Esophagus (tissue), 2 donors: ENCODE results near the gene ZBTB4. TPM values are rescaled to one million over a fixed set of nuclear protein-coding genes. Genes with fewer than 3 reads are reported as not detected.

Source experiments
- H3K27ac ChIP-seq, 2 donors: one replicate each; pipeline ENCODE4 v1.5.1; 2013; ENCODE audit warnings: low read depth in 2 of 2, mild to moderate bottlenecking in 2 of 2, inconsistent platforms in 1 of 2, low read length in 1 of 2, moderate library complexity in 1 of 2
- H3K27me3 ChIP-seq, 2 donors: one replicate each; pipeline ENCODE4 v1.6.1; 2013; ENCODE audit warnings: low read length in 2 of 2, control low read depth in 1 of 2, mild to moderate bottlenecking in 1 of 2; ENCODE audit not compliant: insufficient read depth in 2 of 2, control insufficient read depth in 1 of 2
- H3K36me3 ChIP-seq, 2 donors: one replicate each; pipeline ENCODE4 v1.6.1; 2013; ENCODE audit warnings: low read length in 1 of 2; ENCODE audit not compliant: control insufficient read depth in 2 of 2, insufficient read depth in 2 of 2
- H3K4me1 ChIP-seq, 2 donors: one replicate each; pipeline ENCODE4 v1.6.1; 2013; ENCODE audit warnings: low read length in 1 of 2; ENCODE audit not compliant: control insufficient read depth in 2 of 2, insufficient read depth in 2 of 2
- H3K4me3 ChIP-seq, 2 donors: one replicate each; pipeline ENCODE4 v1.5.1; 2013; ENCODE audit warnings: low read length in 2 of 2, mild to moderate bottlenecking in 2 of 2, low read depth in 1 of 2, moderate library complexity in 1 of 2
- H3K9me3 ChIP-seq, 2 donors: one replicate each; pipeline ENCODE4 v1.6.1; 2013; ENCODE audit warnings: mild to moderate bottlenecking in 2 of 2, low read depth in 1 of 2, low read length in 1 of 2, moderate library complexity in 1 of 2; ENCODE audit not compliant: control insufficient read depth in 2 of 2, insufficient read depth in 1 of 2
- whole genome bisulfite sequencing, 2 donors: extraction: QIAGEN DNeasy Blood & Tissue Kit; methylation state at CpG; one replicate each; pipeline ENCODE4 v1.1.7; 2013; 5-methylcytosine and 5-hydroxymethylcytosine counted together
- polyA plus RNA-seq, 2 donors: library from polyadenylated mRNA; stranded (reverse); fragments of 200-250 nt; gene quantifications; one replicate each; pipeline ENCODE4 v1.2.3, GENCODE V29; 2013
- donor health status: healthy with polysubstance abuse.
- donor health status: Bipolar disorder and iron deficiency.

The ZBTB4 gene
- polyA plus RNA-seq, 2 donors, result 15.5 to 19.1 TPM

GRCh38 chr17:7437950-7438614 lies 41.3 kb downstream of the ZBTB4 start:
- H3K4me1 ChIP-seq, result peaks cover 0 to 23% of the 10 kb centered on the region in 2 donors
- H3K27ac ChIP-seq, result peak overlapping the region; percentile 62 to 65
- no peaks in the 10 kb centered on the region for H3K36me3 ChIP-seq
- H3K27me3 ChIP-seq, result no peaks in the 10 kb centered on the region
- H3K4me3 ChIP-seq, result peak overlapping the region; percentile 55 to 60
- 12 to 19% methylated on average over 46 to 48 of the region's 48 CpGs for WGBS, 2 donors
- no peaks in the 10 kb centered on the region for H3K9me3 ChIP-seq

- no peaks in the 10 kb centered on the region for H3K27me3 ChIP-seq
- peak overlapping the region; percentile 72 to 93 for H3K27ac ChIP-seq
- H3K36me3 ChIP-seq, result no peaks in the 10 kb centered on the region
- WGBS, 2 donors, result 27 to 29% methylated on average over 28 to 31 of the region's 31 CpGs
- H3K4me1 ChIP-seq, result peaks cover 0 to 23% of the 10 kb centered on the region in 2 donors
- H3K9me3 ChIP-seq, result no peaks in the 10 kb centered on the region
- H3K4me3 ChIP-seq, result peak overlapping the region; percentile 55 to 63
Measured at GRCh38 chr17:7437369-7437863, 42.0 kb downstream of the ZBTB4 start.

GRCh38 chr17:7436556-7437368 lies 42.7 kb downstream of the ZBTB4 start:
- Histone ChIP-seq H3K4me1 (peaks cover 0 to 23% of the 10 kb centered on the region in 2 donors), H3K36me3 (no peaks in the 10 kb centered on the region), H3K27me3 (no peaks in the 10 kb centered on the region), H3K9me3 (no peaks in the 10 kb centered on the region), H3K27ac (peak overlapping the region; percentile 93 to 94), H3K4me3 (peak overlapping the region; percentile 63 to 69)
- 5% methylated on average over 92 of the region's 92 CpGs for WGBS, 2 donors

GRCh38 chr17:7435676-7436555 lies 43.5 kb downstream of the ZBTB4 start:
- H3K4me3 ChIP-seq, result peak overlapping the region; percentile 63 to 69
- no peaks in the 10 kb centered on the region for H3K27me3 ChIP-seq
- no peaks in the 10 kb centered on the region for H3K36me3 ChIP-seq
- peaks cover 0 to 23% of the 10 kb centered on the region in 2 donors for H3K4me1 ChIP-seq
- peak overlapping the region; percentile 93 to 94 for H3K27ac ChIP-seq
- 5 to 6% methylated on average over 49 of the region's 49 CpGs for WGBS, 2 donors
- no peaks in the 10 kb centered on the region for H3K9me3 ChIP-seq

- H3K27ac ChIP-seq, result no peak overlapping the region
- no peaks in the 10 kb centered on the region for H3K9me3 ChIP-seq
- H3K4me1 ChIP-seq, result peaks cover 0 to 4% of the 10 kb centered on the region in 2 donors
- no peak overlapping the region for H3K4me3 ChIP-seq
- H3K27me3 ChIP-seq, result no peaks in the 10 kb centered on the region
- H3K36me3 ChIP-seq, result no peaks in the 10 kb centered on the region
- 93 to 94% methylated on average over 11 of the region's 11 CpGs for WGBS, 2 donors
Measured at GRCh38 chr17:7432296-7432695, 47.1 kb downstream of the ZBTB4 start.

GRCh38 chr17:7431231-7431630 lies 48.2 kb downstream of the ZBTB4 start:
- Histone ChIP-seq H3K4me3 (no peak overlapping the region), H3K27ac (no peak overlapping the region), H3K4me1 (no peaks in the 10 kb centered on the region), H3K36me3 (no peaks in the 10 kb centered on the region), H3K9me3 (no peaks in the 10 kb centered on the region), H3K27me3 (no peaks in the 10 kb centered on the region)
- 83 to 90% methylated on average over 1 of the region's 1 CpG for WGBS, 2 donors

GRCh38 chr17:7429722-7430121 lies 49.7 kb downstream of the ZBTB4 start:
- H3K4me1 ChIP-seq, result no peaks in the 10 kb centered on the region
- H3K27ac ChIP-seq, result no peak overlapping the region
- 87 to 88% methylated on average over 10 of the region's 10 CpGs for WGBS, 2 donors
- no peaks in the 10 kb centered on the region for H3K9me3 ChIP-seq
- no peak overlapping the region for H3K4me3 ChIP-seq
- H3K36me3 ChIP-seq, result no peaks in the 10 kb centered on the region
- H3K27me3 ChIP-seq, result no peaks in the 10 kb centered on the region

- H3K4me3 ChIP-seq, result no peak within 1 kb of the TSS
- H3K27me3 ChIP-seq, result no peaks in the 10 kb centered on the region
- H3K9me3 ChIP-seq, result no peaks in the 10 kb centered on the region
- H3K27ac ChIP-seq, result no peak within 1 kb of the TSS
- no peaks in the 10 kb centered on the region for H3K36me3 ChIP-seq
- 65 to 69% methylated on average over 5 of the region's 5 CpGs for WGBS, 2 donors
- no peaks in the 10 kb centered on the region for H3K4me1 ChIP-seq
Measured at GRCh38 chr17:7428557-7428956, 50.9 kb downstream of the ZBTB4 start, which contains the start of gene SPEM3. SPEM3 (plus strand) TSS chr17:7428857; CDS start chr17:7428903, 46 bp downstream.

- Histone ChIP-seq H3K4me3 (no peak overlapping the region), H3K27me3 (no peaks in the 10 kb centered on the region), H3K4me1 (no peaks in the 10 kb centered on the region), H3K9me3 (no peaks in the 10 kb centered on the region), H3K36me3 (no peaks in the 10 kb centered on the region), H3K27ac (no peak overlapping the region)
- 90 to 97% methylated on average over 7 of the region's 7 CpGs for WGBS, 2 donors
Measured at GRCh38 chr17:7427549-7427948, 51.9 kb downstream of the ZBTB4 start.
